Measurements from ENCODE around the gene SMNDC1. TPM values are rescaled to one million over a fixed set of nuclear protein-coding genes. Genes with fewer than 3 reads are reported as not detected.
"Not testable (repeated sequence)": the region's sequence is repeated elsewhere in the genome, so short reads cannot be mapped to it uniquely, and the experiment has no call there.

SMNDC1 gene
- total RNA-seq, 1 experiment from 2014 or later = 8.6 TPM

DNA sequence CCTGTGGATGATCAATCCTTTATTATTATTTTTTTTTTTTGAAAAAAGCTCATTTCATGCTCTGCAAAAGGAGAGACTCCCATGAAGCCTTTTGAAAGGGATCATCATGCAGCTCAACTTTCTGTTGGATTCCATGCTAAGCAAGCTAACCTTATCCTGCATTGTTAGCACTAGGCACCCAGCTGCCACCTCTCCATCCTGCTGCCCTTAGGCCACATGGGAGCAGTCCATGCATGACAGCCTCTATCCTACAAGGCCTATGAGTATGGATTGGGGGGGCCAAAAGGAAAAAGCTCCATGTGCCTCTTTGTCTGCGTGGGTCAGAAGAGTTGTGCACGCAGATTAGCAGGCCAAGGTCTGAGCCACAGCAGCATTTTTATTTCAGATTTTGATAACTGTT lies 19.2 kb downstream of the SMNDC1 start:
- DNase-seq (ENCODE audit: low read depth) = no peak

DNA sequence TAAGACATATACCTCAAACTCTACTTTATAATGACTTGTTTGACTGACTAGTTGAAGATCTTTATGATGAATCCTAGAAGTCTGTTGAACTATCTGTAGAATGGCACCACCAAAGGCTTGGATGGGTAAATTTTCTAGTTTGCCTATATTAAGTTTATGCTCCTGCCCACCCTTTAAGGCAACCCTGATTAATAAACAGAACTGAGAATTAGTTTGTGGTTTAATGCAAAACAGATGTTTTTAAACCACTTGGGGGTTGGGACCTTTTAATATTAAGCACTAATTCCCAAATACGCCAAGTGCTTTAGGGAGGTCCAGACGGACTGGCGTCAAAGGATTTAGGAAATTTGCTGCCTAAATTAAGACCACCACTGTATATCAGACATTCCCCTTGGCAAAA lies 20.5 kb downstream of the SMNDC1 start:
- DNase-seq (ENCODE audit: low read depth) = no peak

DNA sequence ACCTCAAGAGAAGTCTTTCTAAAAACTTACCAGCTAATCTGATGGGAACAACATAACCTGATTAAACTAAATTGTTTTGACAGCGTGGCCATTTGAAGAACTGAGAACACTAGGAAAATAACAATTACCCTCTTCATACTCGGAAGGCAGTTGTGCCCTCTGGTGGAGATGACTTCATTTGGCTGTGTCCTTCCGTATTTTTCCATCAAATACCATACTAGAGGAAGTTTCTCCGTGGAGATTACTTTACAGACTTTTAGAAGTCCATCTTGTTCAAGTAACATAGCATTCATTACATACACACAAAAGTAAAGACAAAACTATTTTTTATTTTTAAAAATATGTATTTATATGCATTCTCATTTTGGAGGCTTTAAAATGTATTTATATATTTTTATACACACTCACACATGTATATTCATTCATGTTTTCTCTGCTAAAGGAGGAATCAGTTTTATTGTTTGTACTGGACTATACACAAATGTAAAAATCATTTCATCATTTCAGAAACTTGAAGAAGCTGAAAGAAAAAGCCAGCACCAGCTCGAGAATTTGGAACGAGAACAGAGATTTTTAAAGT lies 25.2 kb downstream of the SMNDC1 start:
- peak; percentile 57 for DNase-seq (ENCODE audit: low read depth)

DNA sequence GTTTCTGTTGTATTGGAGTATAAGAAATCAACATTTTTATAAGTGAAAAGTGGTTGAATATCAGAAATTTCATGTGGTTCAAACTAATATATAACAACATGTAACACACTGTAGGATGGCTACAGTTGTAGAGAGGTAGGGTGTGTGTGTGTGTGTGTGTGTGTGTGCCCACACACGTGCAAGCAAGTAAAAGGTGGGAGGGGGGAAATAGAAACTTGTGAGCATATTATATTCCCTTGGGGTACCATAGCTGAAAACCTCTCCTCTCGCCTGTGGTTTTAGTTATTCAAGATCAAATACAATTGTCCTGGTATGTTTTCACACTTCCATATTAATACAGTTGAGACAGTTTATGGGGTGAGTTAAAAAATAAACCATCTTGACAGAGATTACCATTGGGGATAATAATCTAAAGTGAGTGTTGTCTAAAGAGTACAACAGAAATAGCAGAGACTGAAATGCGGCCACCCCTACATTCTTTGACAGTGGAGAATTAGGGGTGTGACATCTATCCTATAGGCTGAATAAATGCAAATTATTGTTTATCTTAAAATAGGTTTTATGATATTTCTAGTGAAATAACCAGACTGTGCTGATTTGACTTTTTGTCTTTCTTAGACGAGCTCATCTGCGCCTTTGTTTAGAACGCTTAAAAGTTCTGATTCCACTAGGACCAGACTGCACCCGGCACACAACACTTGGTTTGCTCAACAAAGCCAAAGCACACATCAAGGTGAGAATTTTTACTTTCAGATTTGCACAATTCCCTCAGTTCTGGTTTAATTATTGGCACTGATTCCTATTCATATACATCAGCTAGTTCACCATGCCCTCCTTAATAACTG lies 25.9 kb downstream of the SMNDC1 start:
- no peak for DNase-seq (ENCODE audit: low read depth)

GRCh38 chr10:110277591-110277990 lies 27.1 kb downstream of the SMNDC1 start:
- DNase-seq (ENCODE audit: low read depth) = no peak

DNA sequence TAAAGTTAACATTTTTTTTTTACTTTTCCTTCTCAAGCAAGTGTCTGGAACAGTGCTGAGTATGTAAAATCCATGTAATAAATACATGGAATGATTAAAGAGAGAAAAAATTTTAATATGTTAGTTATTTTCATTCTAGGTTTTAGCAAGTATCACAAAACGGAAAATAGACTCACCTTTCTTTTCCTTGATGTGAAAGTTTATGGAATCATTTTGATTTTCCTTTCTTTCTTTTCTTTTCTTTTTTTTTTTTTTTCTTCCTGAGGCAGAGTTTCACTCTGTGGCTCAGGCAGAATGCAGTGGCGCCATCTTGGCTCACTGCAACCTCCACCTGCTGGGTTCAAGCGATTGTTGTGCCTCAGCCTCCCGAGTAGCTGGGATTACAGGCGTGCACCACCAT lies 28.1 kb downstream of the SMNDC1 start:
- DNase-seq (ENCODE audit: low read depth) = no peak

GRCh38 chr10:110275128-110275729 lies 29.5 kb downstream of the SMNDC1 start:
- no peak for DNase-seq (ENCODE audit: low read depth)

DNA sequence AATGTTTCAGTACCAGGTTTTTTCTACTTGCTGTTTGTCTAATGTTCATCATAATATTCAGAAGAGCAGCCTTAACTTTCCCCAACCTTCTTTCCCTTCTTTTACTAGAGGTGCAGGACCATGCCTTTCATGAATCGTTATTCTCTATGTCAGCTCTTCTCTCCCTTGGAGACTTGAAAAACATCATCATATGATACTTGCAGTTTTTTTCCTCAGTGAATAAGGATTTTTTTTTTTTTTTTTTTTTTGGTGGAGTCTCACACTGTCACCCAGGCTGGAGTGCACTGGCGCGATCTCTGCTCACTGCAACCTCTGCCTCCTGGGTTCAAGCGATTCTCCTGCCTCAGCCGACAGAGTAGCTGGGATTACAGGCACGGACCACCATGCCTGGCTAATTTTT lies 30.1 kb downstream of the SMNDC1 start:
- no peak for DNase-seq (ENCODE audit: low read depth)

- peak; percentile 11 for DNase-seq (ENCODE audit: low read depth)
Observed at GRCh38 chr10:110274072-110274627, 30.6 kb downstream of the SMNDC1 start.

DNA sequence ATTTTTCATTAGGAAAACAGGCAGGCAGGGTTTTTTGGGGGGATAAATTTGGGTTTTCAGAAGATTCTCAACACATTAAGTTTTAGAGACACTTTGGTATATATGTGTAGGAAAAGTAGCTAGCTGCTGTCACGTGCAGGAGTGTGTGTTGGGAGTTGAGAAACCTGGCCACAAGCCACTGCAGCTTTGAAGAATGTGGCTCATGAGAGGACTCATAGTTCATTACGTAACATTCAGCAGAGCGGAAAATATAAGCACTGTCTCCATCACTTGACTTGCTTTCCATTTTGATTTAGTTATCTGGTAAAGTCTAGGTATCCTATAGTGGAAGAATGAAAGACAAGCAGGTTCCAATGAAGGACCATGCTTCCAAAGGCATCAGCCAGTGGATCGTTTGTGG lies 31.2 kb downstream of the SMNDC1 start:
- DNase-seq (ENCODE audit: low read depth) = peak; percentile 67

- not testable (repeated sequence) for DNase-seq (ENCODE audit: low read depth)
Observed at GRCh38 chr10:110272995-110273394, 31.7 kb downstream of the SMNDC1 start.

DNA sequence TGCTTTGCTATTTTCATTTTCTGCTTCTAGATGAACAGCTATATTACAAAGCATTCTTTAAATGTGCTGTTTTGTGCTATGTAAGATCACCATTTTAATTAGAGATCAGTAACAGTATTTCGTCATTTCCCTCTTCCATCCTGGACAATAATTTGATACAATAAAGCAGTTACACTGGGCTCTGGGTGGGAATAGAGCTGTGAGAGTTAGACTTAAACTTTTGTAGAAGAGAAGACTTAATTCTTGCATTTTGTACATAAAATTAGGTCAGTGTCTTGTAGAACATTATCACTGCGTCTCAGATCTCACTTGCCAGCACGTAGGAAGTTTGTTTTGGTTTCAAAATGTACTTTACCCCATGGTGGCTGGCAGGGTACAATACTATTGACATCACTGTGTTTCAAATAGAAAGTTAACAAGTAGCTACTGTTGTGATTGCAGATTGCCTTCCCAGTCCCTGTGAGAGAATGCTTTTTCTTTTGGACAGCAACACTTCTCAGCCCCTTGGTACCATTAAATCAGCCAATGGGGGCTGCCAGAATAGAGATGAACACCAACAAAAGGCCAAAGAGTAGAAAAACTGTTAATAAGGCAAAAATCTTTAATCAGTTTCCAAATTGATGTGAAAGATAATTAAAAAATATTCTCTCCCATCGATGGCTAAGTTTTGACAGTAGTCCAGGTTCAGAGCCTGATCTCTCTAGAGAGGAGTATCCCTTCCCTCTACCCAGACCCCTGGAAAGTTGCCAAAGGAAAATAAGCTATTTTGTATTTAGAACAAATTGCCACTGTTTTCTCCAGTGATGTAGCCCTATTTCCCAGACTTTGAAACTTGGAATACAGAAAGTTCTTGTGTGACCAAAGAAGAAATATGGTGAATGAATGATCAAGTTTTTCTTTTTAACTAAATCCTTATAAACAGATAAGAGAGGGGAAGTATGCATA lies 35.1 kb downstream of the SMNDC1 start:
- DNase-seq (ENCODE audit: low read depth) = no peak

DNA sequence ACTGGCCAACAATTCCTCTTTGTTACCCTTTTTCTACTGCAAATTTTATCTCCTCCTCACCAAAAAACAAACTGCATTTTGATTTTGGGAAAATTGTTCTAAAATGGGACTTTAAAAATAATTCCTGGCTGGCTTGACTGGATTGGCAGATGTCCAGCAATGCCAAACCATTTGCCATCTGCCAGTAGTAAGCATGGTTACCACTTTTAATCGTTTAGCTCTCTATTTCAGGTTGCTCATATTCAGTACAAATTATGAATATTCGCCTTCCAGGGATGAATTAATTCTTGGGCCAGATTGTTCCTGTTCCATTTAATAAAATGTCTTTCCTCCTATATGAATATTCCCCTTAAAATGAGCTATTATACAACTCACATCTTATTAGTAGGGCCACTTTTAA lies 35.7 kb downstream of the SMNDC1 start:
- DNase-seq (ENCODE audit: low read depth) = no peak

- no peak for DNase-seq (ENCODE audit: low read depth)
Observed at GRCh38 chr10:110268442-110268841, 36.3 kb downstream of the SMNDC1 start.

- DNase-seq (ENCODE audit: low read depth) = no peak
Observed at GRCh38 chr10:110267276-110267675, 37.4 kb downstream of the SMNDC1 start.

- DNase-seq (ENCODE audit: low read depth) = no peak
Observed at GRCh38 chr10:110265573-110266193, 39.0 kb downstream of the SMNDC1 start.

DNA sequence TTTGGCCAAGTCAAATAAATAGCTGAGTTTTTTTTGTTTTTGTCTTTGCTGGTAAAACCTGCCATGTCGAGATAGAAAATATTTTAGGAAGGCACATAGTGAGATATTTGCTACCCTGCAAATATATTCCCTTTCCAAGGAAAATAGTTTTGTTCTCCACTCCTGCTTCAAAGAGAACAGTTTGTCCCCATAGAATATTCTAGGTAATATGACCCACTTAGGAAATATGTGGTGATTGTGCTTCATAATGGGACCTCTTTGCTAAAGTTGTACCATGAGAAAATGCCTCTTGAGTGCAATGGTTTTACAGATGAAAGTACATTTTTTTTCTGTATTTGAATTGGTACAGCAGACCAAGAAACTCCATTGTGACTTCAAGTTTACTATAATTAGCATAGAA lies 41.6 kb downstream of the SMNDC1 start:
- no peak for DNase-seq (ENCODE audit: low read depth)

DNA sequence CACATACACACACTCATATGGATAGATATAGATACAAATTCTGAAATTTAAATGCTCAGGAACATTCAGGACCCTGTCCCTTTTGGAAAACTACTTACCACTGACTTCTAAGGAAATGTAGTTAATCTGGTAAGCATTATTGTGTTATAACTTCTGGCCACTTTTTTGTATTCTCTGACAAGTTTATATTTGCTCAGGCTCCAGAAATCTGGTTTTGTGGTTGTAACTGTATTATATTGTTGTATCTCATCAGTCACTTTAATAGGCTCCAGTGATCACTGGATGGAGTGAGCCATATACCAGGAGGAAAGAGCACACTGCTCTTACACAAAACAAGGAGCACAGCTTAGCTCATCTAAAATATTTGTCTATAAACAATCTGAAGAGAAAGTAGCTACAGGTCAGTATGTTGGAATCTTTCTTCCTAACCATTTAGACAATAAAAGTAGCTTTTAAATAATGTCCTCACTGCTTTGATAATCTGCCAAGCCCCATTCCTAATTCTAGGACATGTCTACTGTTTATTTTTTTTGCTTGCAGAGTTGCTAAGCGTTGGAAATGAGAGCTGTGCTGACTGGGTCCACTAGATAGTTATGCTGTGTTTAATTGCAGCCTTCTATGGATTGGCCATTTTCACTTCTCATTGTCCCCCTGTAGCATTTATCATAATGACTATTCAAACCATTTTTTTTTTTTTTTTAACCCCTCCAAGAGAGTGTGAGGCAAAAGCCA lies 43.8 kb downstream of the SMNDC1 start:
- DNase-seq (ENCODE audit: low read depth) = no peak

- no peak for DNase-seq (ENCODE audit: low read depth)
Observed at GRCh38 chr10:110259317-110259716, 45.4 kb downstream of the SMNDC1 start.

DNA sequence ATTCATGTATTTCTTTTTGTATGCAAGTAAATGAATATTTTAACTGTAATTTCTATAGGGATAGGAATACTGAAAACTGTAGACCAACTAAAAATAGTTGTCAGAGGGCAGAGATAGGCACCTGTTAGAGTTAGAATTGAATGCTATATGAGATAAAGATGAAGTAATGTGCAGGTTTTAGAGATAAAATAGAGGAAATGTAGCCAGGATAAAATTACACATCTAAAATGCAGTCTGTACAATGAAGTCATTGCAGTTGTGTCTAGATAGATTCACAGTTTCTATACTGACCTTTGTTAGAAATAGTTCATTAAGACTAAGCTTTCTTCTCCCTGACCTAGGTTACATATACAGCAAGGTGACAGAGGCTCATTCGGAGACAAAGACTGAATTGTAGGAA lies 46.2 kb downstream of the SMNDC1 start:
- DNase-seq (ENCODE audit: low read depth) = no peak
